CD4-positive, alpha-beta T cell treated with Interleukin-4 for 1 hour (primary cell): Measurements from ENCODE around the gene EIF3B.
"Not testable (repeated sequence)": the region's sequence is repeated elsewhere in the genome, so short reads cannot be mapped to it uniquely, and the experiment has no call there.

Source experiments
- DNase-seq, 2 donors: peaks; one replicate each; pipeline ENCODE4 v3.0.0-alpha.2; 2020 to 2022

The EIF3B gene

GRCh38 chr7:2403718-2404648 lies 49.4 kb downstream of the EIF3B start:
- no peak for DNase-seq

GRCh38 chr7:2404714-2405119 lies 50.1 kb downstream of the EIF3B start:
- no peak for DNase-seq

GRCh38 chr7:2405201-2405600 lies 50.6 kb downstream of the EIF3B start:
- no peak for DNase-seq

GRCh38 chr7:2405601-2406345 lies 51.1 kb downstream of the EIF3B start:
- peak; percentile 63 to 74 for DNase-seq

GRCh38 chr7:2409745-2410414 lies 55.3 kb downstream of the EIF3B start:
- no peak for DNase-seq

GRCh38 chr7:2411049-2411448 lies 56.4 kb downstream of the EIF3B start:
- DNase-seq, result no peak

- no peak for DNase-seq
These were observed 57.4 kb downstream of the EIF3B start for GRCh38 chr7:2411815-2412586.

GRCh38 chr7:2412587-2413201 lies 58.1 kb downstream of the EIF3B start:
- DNase-seq, result no peak

GRCh38 chr7:2416063-2416462 lies 61.4 kb downstream of the EIF3B start:
- DNase-seq, result no peak

- no peak for DNase-seq
These were observed 62.0 kb downstream of the EIF3B start for GRCh38 chr7:2416650-2417049.

GRCh38 chr7:2417178-2417577 lies 62.6 kb downstream of the EIF3B start:
- DNase-seq, result not testable (repeated sequence)

GRCh38 chr7:2417981-2418481 lies 63.4 kb downstream of the EIF3B start:
- DNase-seq, result peak; percentile 66 to 69

- DNase-seq, result no peak
These were observed 65.7 kb downstream of the EIF3B start for GRCh38 chr7:2420216-2420933.

GRCh38 chr7:2421943-2422310 lies 67.3 kb downstream of the EIF3B start:
- no peak for DNase-seq

GRCh38 chr7:2425749-2426148 lies 71.1 kb downstream of the EIF3B start:
- no peak for DNase-seq
